SIG-M5 (cell line): ENCODE results near the gene CERK.
A peak's percentile ranks its signal among the peaks of the same experiment; 100 is the strongest.
"Not testable (repeated sequence)": the region's sequence is repeated elsewhere in the genome, so short reads cannot be mapped to it uniquely, and the experiment has no call there.

Experiments used
- DNase-seq: peaks from one replicate; lab custom pipeline; 2025; lab: John Stamatoyannopoulos, UW

Gene CERK, protein sequence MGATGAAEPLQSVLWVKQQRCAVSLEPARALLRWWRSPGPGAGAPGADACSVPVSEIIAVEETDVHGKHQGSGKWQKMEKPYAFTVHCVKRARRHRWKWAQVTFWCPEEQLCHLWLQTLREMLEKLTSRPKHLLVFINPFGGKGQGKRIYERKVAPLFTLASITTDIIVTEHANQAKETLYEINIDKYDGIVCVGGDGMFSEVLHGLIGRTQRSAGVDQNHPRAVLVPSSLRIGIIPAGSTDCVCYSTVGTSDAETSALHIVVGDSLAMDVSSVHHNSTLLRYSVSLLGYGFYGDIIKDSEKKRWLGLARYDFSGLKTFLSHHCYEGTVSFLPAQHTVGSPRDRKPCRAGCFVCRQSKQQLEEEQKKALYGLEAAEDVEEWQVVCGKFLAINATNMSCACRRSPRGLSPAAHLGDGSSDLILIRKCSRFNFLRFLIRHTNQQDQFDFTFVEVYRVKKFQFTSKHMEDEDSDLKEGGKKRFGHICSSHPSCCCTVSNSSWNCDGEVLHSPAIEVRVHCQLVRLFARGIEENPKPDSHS

DNA sequence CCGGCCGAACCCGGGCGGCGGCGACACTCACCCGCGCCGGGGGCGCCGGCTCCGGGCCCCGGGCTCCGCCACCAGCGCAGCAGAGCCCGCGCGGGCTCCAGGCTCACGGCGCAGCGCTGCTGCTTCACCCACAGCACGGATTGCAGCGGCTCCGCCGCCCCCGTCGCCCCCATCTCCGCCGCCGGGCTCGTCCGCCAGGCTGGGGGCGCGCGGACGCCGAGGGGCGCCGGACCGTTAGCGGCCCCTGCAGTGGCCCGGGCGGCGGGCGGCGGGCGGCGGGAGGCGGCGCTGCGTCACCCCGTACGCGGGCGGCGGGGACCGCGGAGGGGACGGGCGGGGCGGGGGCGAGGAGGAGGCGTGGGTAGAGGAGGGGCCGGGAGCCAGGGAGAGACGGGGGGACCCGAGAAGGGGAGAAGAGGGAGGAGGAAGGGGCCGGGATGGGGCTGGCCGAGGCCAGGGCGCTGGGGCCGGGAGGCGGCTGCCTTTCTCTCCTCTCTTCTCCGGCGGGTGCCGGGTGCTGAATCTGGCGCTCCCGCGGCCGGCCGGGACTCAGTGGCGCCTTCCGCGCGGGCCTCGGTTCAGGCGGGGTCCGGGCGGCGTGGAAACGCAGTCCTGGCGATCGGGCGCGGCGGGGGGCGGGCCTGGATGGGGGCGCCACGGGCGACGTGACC lies at the start of gene CERK:
CERK (minus strand) TSS at position 277 of the 671 bp plus-strand sequence; CDS start at position 173, 104 bp downstream.
- DNase-seq: no peak

DNA sequence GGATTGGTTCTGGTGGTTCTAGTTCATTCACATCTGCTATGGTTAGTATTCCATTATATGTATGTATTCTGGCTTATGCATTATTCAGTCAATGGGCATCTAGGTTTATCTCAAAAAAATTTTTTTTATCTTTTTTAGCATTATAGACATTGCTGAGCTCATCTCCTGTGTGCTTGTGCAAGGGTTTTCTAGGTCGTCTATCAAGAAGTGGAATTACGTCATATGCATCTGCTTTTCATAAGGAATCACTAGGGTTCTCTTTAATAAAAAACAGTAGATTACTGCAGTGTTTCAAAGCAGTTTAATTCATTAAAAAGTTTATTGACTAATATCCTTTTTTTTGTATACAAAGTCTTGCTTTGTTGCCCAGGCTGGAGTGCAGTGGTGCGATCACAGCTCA lies 45.7 kb upstream of the CERK start:
- DNase-seq: no peak

DNA sequence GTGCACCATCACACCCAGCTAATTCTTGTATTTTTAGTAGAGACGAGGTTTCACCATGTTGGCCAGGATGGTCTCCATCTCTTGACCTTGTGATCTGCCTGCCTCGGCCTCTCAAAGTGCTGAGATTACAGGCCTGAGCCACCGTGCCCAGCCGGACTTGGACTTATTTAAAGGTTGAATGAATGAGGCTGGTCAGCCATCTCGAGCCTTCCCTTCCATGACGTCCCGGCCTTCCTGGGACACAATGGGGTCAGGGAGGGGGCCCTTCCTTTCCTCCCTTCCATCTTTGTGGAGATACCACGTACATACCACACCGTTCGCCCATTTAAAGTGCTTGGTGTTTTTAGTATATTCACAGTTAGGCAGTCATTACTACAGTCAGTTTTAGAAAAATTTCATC lies 44.1 kb upstream of the CERK start:
- not testable (repeated sequence) for DNase-seq

DNA sequence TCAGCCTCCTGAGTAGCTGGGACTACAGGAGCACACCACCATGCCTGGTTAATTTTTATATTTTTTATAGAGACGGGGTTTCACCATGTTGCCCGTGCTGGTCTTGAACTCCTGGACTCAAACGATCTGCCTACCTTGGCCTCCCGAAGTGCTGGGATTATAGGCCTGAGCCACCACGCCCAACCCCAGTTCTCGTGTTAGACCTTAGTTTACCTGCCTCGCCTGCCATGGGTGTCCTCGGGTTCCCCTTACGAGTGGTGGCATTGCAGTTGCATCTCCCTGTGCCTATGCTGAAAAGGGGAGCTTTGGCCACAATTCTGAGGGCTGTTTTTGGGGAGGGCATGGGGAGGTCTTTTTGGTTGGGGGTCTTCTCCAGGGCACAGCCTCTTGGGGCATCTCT lies 43.2 kb upstream of the CERK start:
- DNase-seq: no peak

DNA sequence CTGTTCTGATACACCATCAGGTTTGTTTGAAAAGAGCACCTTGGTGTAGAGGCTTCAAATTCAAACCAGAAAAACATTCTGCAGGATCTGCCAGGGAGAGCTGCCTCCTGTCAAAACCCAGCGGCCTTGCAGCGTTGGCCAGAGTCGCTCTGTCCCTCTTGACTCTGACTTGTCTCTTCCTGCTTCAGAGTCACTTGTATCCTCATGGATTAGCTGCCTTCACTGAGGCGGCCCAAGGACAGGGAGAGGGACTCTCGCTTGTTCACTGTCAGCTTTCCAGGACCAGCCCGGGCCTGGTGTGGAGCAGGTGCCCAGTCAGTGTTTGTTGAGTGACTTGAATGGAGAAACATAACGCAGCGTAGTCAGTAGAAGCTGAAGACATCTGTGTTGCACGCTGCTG lies 42.4 kb upstream of the CERK start:
- no peak for DNase-seq

DNA sequence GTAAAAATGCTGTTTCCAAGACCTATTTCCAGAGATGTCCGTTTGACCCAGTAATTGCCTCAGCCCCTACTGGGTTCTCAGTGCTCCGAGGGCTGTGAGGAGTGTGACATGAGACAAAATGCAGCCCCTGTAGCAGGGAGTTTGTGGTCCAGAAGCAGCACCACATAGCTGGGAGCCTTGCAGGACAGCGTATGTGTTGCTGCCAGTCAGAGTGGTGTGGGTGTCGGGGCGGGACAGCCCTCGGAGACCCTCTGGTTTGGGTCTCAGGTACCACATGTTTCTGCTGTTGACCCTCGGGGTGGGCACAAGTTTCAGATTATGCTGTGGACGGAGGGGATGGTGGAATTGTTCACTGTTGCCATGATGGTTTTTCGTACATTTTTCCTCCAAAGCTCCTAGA lies 41.6 kb upstream of the CERK start:
- DNase-seq: no peak

DNA sequence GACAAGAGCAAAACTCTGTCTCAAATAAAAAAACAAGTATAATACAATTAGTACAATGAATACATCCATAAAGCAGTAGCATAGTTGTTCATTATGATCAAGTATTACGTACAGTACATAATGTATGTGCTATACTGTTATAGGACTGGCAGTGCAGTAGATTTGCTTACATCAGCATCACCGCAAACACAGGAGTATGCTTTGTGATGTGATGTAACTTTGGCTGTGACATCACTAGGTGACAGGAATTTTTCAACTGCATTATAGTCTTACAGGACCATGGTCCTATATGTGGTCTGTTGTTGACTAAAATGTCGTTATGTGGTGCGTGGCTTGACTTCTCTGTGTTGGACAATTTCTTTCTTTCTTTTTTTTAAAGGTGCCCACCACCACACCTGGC lies 41.0 kb upstream of the CERK start:
- no peak for DNase-seq

DNA sequence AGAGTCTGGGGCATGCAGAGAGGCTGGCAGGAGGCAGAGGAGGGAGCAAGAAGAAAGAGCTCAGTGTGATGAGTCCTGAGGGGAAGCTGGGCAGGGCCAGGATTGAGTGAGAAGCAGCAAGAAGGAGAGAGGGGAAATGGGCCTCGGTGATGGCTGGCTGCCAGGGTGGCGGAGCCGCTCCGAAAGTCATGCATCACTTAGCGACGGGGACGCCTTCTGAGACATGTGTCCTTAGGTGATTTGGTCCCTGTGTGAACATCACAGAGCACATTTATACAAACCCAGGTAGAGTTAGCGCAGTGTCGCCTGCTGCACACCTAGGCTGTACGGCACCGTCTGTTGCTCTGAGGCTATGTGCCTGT lies 39.5 kb upstream of the CERK start:
- DNase-seq: no peak

DNA sequence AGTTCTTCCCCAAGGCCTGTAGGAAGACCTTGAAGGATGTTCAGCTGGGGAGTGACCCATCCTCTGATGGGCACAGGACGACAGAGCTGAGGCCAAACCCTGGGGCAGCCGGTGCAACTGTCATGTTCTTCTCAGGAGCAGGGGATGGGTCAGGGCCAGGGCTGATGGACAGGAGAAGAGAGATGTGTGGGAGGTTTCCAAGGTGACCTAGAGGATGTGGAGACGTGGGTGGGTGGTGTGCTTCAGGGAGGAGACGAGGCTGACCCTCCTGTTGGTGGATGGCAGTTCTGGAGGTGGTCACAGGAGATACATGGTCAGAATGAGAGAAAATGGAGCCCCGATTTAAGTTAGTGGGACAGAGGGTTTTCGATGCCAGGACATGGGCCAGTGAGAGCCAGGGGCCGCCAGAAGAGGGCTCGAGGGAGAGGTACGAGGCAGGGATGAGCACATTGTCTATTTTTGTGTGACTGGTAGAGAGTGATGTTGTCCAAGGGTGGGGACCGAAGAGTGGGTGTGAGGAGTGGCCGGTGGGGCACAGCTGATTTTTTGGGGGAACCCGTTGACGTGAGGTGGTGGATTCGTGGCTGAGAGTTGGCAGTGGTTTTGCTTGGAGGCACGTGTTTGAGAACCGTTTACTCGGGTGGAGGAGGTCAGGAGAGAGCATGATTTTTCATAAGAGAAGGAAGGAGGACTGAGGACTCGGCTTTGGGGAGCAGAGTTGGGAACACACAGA lies 39.0 kb upstream of the CERK start:
- no peak for DNase-seq

DNA sequence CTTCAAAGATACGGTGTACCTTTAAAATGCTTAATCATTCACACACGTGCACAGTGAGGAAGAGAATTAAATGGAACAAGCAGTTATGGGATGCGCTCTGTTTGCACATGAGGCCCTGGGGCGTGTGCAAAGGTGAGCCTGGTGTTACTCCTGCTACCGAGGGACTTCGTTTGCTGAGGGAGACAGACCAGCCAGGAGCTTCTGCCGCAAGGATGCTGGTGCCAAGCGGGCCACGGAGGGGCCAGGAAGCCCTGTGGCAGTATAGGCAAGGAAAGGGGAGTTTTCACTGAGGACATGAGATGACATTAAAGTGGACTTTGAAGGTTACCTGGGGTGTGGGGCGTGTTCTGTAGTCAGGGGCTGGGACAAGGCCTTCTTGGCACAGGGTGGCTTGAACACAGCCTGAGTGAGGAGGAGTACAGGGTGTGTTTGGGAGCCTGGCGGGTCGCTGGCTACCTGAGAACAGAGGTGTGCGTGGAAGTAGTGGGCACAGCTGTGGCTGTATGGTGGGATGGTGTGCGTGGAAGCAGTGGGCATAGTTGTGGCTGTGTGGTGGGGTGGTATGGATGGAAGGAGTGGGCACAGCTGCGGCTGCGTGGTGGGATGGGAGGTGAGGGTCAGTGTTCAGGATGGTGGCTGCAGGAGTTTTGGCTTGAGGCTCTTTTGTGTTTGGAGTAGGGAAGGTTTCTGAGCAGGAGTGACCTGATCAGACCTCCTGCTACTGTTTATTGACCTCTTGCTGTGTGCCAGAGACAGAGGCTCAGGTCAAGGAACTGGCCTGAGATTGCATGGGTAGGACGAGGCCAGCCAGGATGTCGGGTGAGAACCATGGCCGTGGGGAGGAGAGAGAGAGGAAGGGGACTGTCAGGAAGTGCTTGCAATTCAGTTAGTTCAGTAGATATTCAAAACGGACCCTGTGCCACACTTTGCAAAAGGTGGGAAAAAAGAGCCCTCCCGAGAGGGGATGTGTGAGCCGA lies 38.1 kb upstream of the CERK start:
- DNase-seq: no peak

DNA sequence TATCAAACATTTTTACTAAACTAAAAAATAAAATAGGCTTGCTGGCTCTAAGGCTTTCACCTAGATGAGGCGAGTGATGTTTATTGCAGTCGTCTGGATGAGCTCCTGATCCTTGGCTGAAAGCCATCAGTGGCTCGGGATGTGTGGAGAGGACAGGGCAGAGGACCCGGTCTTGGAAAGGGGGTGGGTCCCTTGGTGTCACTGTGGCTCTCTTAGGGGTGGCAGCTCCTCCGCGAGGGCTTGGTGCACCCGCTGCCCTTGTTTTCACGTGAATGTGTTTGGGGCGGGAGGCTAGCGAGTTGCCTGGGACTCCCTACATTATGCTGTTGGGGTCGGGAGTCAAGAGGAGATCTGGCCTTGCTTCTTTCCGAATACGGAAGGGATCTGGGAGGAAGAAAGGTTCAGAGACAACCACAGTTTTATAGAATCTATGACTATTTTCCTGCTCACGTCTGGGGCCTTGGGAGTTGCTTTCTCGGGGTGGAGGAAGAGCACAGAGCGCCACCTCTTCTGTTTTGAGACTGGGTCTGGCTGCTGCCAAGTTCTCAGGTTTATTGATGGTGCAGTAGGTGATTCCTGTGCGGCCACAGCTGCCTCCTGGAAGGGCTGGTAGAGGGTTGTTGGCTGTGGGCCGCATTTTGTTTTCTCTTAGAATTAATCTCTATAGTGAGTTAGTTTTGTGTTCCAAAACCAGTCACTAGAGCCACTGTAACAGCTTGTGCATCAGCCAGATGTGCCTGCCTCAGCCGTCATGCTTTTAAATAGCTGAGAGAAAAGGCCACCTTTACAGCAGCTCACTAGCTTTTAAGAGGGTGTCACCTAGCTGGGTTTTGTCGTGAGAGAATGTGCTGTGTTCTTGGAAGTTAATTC lies 37.2 kb upstream of the CERK start:
- no peak for DNase-seq

DNA sequence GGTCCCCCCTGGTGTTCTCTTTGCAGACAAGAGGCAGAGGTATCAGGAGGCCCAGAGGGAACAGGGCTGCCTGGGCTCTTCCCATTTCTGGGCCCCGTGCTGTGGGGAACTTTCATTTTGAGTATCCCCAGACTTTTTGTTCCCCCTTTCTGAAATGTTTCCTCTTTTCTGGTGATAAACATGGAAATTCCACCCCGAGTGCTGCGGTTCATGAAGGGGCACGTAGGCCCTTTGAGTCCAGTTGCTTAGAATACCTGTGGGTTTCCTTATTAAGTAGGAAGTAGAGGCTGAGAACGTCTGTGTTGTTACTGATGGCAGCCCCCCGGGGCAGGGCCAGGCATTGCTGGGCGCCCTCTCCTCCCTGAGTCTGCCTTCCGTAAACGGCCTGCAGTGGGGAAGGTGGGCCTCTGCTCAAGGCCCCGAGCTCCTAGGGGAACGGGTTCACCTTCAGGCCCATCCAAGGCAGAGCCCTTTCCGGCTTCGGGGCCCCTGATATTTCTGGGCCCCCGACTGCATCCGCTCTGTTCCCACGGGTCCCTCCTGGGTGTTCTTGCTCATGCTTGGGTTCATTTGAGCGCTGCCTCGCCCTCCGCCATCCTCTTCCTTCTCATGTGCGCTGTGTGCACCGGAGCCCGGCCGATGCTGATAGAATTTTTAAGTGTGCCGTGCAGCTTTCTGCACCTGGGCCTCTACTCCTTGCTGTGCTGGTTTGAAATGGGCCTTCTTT lies 36.4 kb upstream of the CERK start:
- DNase-seq: peak; percentile 65

DNA sequence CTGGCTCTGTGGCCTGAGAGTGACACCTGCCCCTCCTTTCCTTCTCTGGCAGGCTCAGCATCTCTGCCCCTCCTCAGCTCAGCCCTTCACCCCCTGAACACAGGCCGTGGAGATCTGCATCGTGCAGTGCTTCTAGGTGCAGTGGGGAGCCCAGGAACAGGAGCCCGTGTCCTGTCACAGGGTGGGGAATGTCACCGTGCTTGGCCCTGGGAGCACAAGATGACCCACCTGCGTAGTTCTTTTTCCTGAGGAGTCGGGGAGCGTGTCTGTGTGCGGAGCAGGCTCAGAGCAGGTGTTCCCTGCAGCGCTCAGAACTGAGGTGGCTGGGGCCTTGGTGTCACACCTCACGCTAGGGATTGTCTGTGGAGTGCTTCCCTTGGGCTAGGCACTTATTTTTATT lies 35.0 kb upstream of the CERK start:
- no peak for DNase-seq

DNA sequence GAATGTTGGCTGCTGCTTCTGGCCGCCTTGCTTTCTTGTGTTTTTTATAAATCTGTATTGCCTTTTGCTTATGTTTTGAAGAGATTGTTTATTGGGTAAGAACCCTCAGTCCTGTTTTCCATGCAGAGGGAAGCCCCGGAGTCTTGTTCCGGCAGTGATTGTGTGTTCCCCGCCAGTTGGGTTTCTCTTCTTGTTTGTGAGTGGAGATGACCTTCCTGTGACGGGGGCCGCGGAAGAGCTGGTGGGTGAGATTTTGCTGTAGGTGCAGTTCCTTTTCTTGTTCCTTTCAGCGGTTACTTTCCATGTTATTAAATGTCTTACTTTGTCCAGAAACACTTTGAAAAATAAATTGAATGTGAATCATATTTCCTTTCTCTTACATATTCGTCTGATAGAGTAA lies 32.7 kb upstream of the CERK start:
- DNase-seq: no peak

DNA sequence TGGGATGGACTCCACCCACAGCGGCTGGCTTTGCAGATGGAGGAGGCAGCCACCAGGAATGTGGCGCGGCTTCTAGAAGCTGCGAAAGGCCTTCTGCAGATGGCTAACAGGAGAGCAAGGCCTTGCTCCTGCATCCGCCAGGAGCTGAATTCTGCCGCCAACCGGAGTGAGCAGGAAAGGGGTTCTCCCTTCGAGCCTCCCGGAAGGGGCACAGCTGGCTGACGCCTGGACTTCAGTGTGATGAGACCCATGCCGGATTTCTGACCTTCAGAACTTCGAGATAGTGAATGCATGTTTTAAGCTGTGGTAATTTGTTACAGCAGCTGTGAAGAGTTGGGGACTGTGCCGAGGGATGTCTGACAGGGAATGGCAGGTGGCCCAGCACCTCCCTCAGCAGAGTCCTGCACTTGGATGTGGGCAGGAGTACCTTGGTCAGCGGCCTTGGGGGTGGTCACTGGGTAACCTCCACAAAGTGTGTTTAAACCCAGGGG lies 32.1 kb upstream of the CERK start:
- no peak for DNase-seq

DNA sequence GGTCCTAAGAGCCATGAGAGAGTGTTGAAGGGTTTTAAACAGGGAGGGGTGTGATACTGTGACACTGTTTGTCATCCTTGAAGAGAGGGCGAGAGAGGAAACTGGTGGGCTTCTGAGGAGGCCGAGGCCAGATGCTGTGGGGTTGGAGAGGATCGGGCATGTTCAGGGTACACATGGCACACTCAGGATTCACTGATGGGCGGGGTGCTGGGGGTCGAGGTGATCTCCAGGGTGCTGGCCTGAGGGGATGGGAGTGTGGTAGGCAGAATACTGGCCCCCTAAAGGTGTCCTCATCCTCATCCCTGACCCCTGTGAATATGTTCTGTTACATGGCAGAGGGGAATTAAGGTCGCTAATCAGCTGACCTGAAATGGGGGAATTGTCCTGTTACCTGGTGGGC lies 31.7 kb upstream of the CERK start:
- no peak for DNase-seq

DNA sequence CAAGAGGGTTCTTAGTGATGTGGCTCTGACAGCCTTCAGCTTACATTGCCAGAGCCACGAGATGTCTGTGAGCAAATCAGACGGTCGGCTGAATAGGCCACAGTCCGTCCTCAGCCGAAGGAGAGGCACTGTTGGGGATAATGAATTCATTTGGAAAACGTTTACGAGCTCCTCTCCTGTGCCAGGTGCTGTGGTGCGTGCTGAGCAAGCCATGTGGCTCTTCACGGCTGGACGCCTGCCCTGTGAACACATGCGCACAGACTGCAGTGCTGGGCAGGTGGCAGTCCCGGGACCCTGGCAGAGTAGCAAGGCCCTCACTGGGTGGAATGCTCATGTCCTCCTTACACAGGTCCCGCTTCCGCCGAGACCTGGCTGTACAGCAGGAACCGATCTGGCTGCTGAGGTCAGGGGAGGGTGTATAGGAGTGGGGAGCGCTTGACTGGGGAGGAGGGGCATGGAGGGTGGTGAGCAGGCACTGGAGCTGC lies 31.2 kb upstream of the CERK start:
- no peak for DNase-seq

DNA sequence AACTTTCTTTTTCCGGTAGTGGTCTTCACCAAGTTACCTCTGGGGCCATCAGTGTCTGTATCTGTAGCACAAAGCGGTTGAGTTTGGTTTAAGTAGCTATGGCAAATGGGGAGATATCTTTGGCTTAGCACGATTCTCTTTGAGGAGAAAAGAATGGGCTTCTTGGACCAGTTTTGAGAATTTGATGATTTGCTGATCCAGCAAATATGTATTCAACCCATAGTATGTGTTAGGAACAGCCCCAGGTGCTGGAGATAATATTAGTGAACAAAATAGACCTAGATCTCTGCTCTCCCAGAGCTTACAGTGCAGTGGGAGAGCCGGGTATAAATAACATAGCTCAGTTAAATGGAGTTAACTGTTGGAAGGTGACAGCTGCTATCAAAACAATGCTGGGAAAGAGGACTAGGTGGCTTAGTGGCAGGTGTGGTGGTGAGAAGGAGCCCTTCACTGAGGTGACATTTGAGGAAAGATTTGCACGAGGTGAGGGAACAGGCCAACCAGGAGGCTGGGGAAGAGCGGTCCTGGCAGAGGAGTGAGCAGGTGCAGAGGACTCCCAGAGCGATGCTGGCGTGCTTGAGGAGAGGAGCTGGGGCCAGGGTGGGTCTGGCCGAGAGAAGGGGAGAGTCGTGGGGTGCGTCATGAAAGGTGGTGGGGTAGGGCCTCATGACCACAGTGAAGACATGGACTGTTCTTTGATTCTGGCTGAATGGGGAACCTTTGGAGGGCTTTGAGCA lies 29.4 kb upstream of the CERK start:
- no peak for DNase-seq

DNA sequence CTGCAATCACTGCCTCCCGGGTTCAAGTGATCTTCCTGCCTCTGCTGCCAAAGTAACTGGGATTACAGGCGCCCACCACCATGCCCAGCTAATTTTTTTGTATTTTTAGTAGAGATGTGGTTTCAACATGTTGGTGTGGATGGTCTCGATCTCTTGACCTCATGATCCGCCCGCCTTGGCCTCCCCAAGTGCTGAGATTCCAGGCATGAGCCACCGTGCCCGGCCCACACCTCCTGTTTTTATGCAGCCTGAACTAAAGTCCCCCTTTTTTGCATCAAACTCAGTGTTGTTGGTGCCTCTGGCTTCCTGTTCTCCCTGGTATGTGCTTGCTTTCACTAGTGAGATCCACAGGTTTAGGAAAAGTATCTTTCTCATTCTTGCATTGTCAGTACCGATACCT lies 28.6 kb upstream of the CERK start:
- DNase-seq: no peak
